K562 (cell line): ENCODE results near the gene LRRC14B. TPM values are rescaled to one million over a fixed set of nuclear protein-coding genes. Genes with fewer than 3 reads are reported as not detected.

Experiments used
- ATAC-seq: fragments of 200-7000 bp; cut with Tn5 transposase; 3 replicates; pipeline ENCODE4 v1.9.1; 2020; ENCODE audit warnings: moderate library complexity
- BruUV-seq: library from RNA; stranded (reverse); fragments of 400-500 nt; replicated peaks from 2 replicates; lab custom pipeline; 2021; lab: Mats Ljungman, UMichigan
- CTCF ChIA-PET: fragments of 300-600 bp; formaldehyde crosslinking; extraction: SDS; loops from one replicate; lab custom pipeline; 2021; ENCODE audit warnings: low intra/inter-chr PET ratio; lab: Yijun Ruan, JAX
- POLR2A ChIA-PET: fragments of 300-600, 350-650 bp; sonication (Branson Sonifier 250); formaldehyde crosslinking; extraction: SDS; loops from one replicate; lab custom pipeline; 2021; ENCODE audit warnings: antibody characterized with exemption, inconsistent platforms; lab: Yijun Ruan, JAX
- DNase-seq, 4 experiments: peaks; one replicate each; pipeline versions ENCODE4 v3.0.0 to v3.0.0-alpha.2; 2011 to 2018; ENCODE audit warnings: low spot score in 3 of 4, mixed read lengths in 3 of 4; ENCODE audit errors: extremely low read depth in 1 of 4
- FAIRE-seq: peaks from 2 replicates; lab custom pipeline; 2011; peaks lifted over from hg19 to GRCh38; lab: Jason Lieb, UNC
- H2AFZ ChIP-seq: 2 replicates; pipeline ENCODE4 v1.6.0; 2011; ENCODE audit warnings: low read depth, low read length, control low read depth, inconsistent platforms
- H3K27ac ChIP-seq: fragments of 200-600 bp; 3 replicates; pipeline ENCODE4 v1.8.0; 2011; ENCODE audit warnings: low read depth, mild to moderate bottlenecking, control low read depth, inconsistent platforms, low read length, moderate library complexity, mixed read lengths; ENCODE audit errors: extremely low read depth
- H3K27me3 ChIP-seq, 2 experiments: fragments of 300-600 bp in 1 of 2; 2 replicates in 1 of 2; 3 replicates in 1 of 2; pipeline versions ENCODE4 v1.6.0 to v1.8.0; 2011; ENCODE audit warnings: inconsistent platforms in 2 of 2, low read length in 2 of 2, mild to moderate bottlenecking in 1 of 2, mixed read lengths in 1 of 2, moderate library complexity in 1 of 2; ENCODE audit not compliant: control insufficient read depth in 2 of 2, insufficient read depth in 2 of 2
- H3K36me3 ChIP-seq: fragments of 300-600 bp; 3 replicates; pipeline ENCODE4 v1.8.0; 2011; ENCODE audit warnings: mild to moderate bottlenecking, low read length, inconsistent platforms; ENCODE audit not compliant: control insufficient read depth, insufficient read depth
- H3K4me1 ChIP-seq, 2 experiments: fragments of 200-600 bp in 1 of 2; replicated peaks in 1 of 2; 2 replicates in 1 of 2; 3 replicates in 1 of 2; pipeline versions ENCODE4 v1.5.1 to v1.8.0; 2011; ENCODE audit warnings: inconsistent platforms in 2 of 2, low read length in 2 of 2, mild to moderate bottlenecking in 1 of 2, mixed read lengths in 1 of 2, moderate library complexity in 1 of 2; ENCODE audit not compliant: control insufficient read depth in 2 of 2, insufficient read depth in 2 of 2
- H3K4me2 ChIP-seq: 2 replicates; pipeline ENCODE4 v1.6.1; 2011; ENCODE audit warnings: low read length, control low read depth, inconsistent platforms, mixed read lengths; ENCODE audit not compliant: insufficient read depth
- H3K4me3 ChIP-seq: fragments of 200-600 bp; sonication (generic), shearing (Covaris generic); 2 replicates; pipeline ENCODE4 v1.5.1; 2016; ENCODE audit warnings: control low read depth, inconsistent platforms
- H3K79me2 ChIP-seq: fragments of 200-600 bp; 3 replicates; pipeline ENCODE4 v1.8.0; 2011; ENCODE audit warnings: low read length, inconsistent platforms; ENCODE audit not compliant: control insufficient read depth, insufficient read depth
- H3K9ac ChIP-seq, 2 experiments: 2 replicates each; pipeline versions ENCODE4 v1.6.0 to v1.6.1; 2011; ENCODE audit warnings: low read depth in 2 of 2, low read length in 2 of 2, control low read depth in 1 of 2, inconsistent platforms in 1 of 2, mild to moderate bottlenecking in 1 of 2, mixed read lengths in 1 of 2; ENCODE audit not compliant: insufficient read depth in 1 of 2
- H3K9me1 ChIP-seq: one replicate; pipeline ENCODE4 v1.6.0; 2011; ENCODE audit warnings: inconsistent platforms, mild to moderate bottlenecking, low read length, moderate library complexity; ENCODE audit not compliant: control insufficient read depth, insufficient read depth
- H3K9me3 ChIP-seq: replicated peaks from 2 replicates; pipeline ENCODE4 v1.5.1; 2011; ENCODE audit warnings: low read depth, low read length, inconsistent platforms; ENCODE audit not compliant: control insufficient read depth, insufficient read depth
- H4K20me1 ChIP-seq: replicated peaks from 2 replicates; pipeline ENCODE4 v1.6.1; 2011; ENCODE audit warnings: low read length, inconsistent platforms, mixed read lengths; ENCODE audit not compliant: control insufficient read depth, insufficient read depth
- DMBX1 ChIP-seq: fragments of 250-450 bp; sonication (Bioruptor Pico); IDR thresholded peaks from 2 replicates; pipeline ENCODE4 v1.8.0; 2022; ENCODE audit warnings: inconsistent platforms, mild to moderate bottlenecking, moderate library complexity, borderline replicate concordance
- E4F1 ChIP-seq: fragments of 250-450 bp; sonication (Bioruptor Pico); IDR thresholded peaks from 2 replicates; pipeline ENCODE4 v1.5.0; 2021; ENCODE audit warnings: mild to moderate bottlenecking, borderline replicate concordance
- ELF4 ChIP-seq: fragments of 450-650 bp; formaldehyde crosslinking; IDR thresholded peaks from 2 replicates; pipeline ENCODE4 v1.4.0; 2022; ENCODE audit warnings: missing genetic modification characterization
- ERF ChIP-seq: fragments of 450-650 bp; formaldehyde crosslinking; IDR thresholded peaks from 2 replicates; pipeline ENCODE4 v1.4.0; 2020; ENCODE audit warnings: mild to moderate bottlenecking, mixed read lengths
- MTF1 ChIP-seq: fragments of 250-450 bp; sonication (Bioruptor Pico); IDR thresholded peaks from 2 replicates; pipeline ENCODE4 v1.9.0; 2021; ENCODE audit warnings: moderate library complexity, mild to moderate bottlenecking, inconsistent platforms, borderline replicate concordance
- POLR2G ChIP-seq: fragments of 200-400 bp; formaldehyde crosslinking; IDR thresholded peaks from 2 replicates; pipeline ENCODE4 v1.6.1; 2017; ENCODE audit warnings: low read depth, mild to moderate bottlenecking, antibody characterized with exemption, low read length, moderate library complexity
- PRPF4 ChIP-seq: fragments of 200-400 bp; formaldehyde crosslinking; IDR thresholded peaks from one replicate; pipeline ENCODE4 v1.6.1; 2017; ENCODE audit warnings: low read length, low read depth, mild to moderate bottlenecking; ENCODE audit not compliant: insufficient read depth, poor library complexity, severe bottlenecking
- SP2 ChIP-seq: IDR thresholded peaks from 2 replicates; pipeline ENCODE4 v1.6.1; 2011; ENCODE audit warnings: mild to moderate bottlenecking, low read depth, low read length, moderate library complexity; ENCODE audit not compliant: poor library complexity, severe bottlenecking; ENCODE audit errors: extremely low read depth
- STAG1 ChIP-seq: sonication (generic); formaldehyde crosslinking; IDR thresholded peaks from 2 replicates; pipeline ENCODE4 v1.5.0; 2020; ENCODE audit warnings: missing genetic modification reagents, borderline replicate concordance
- ZNF140 ChIP-seq: fragments of 250-450 bp; sonication (Bioruptor Pico); IDR thresholded peaks from 2 replicates; pipeline ENCODE4 v1.8.0; 2021; ENCODE audit warnings: moderate library complexity, mild to moderate bottlenecking, inconsistent platforms
- ZNF584 ChIP-seq: fragments of 200-800 bp; sonication (Bioruptor generic); IDR thresholded peaks from 2 replicates; pipeline ENCODE4 v1.6.1; 2016; ENCODE audit warnings: low read depth, mild to moderate bottlenecking, missing genetic modification characterization, missing compliant biosample characterization
- WGBS: fragments of 100-300 bp; shearing (Covaris generic); methylation state at CpG from one replicate; pipeline ENCODE4 v1.1.6; 2016; ENCODE audit warnings: low coverage, mixed read lengths; ENCODE audit not compliant: insufficient coverage; ENCODE audit errors: missing lambda C conversion rate; 5-methylcytosine and 5-hydroxymethylcytosine counted together
- in situ Hi-C: fragments of 300-500 bp; cut with MboI; formaldehyde crosslinking; loops from 4 replicates; pipeline ENCODE4 v1.15.0; 2018; ENCODE audit warnings: inconsistent platforms, mixed read lengths
- intact Hi-C: fragments of 100-400 bp; cut with micrococcal nuclease; formaldehyde crosslinking; loops from 2 replicates; pipeline ENCODE4 v1.14.2; 2022
- polyA plus RNA-seq, 8 experiments: library from polyadenylated mRNA; depleted of rRNA in 4 of 8; stranded (reverse) in 5 of 8; unstranded in 3 of 8; fragments of >200 nt; fragmentation: Nextera tagmentation in 2 of 8; fragmentation: Illumina TruSeq in 1 of 8; extraction: Ambion mirVana in 2 of 8; extraction: Trizol in 1 of 8; gene quantifications; 2 replicates each; pipeline versions ENCODE4 v1.2.1 to v1.2.3, GENCODE V29; 2011 to 2014; ENCODE audit warnings: inconsistent platforms in 1 of 8, missing spikeins in 1 of 8
- total RNA-seq, 7 experiments: library from RNA; depleted of rRNA in 6 of 7; stranded (reverse); fragments of >200 nt in 6 of 7; fragmentation: Illumina TruSeq in 2 of 7; extraction: Trizol in 2 of 7; gene quantifications; 2 replicates each; pipeline versions ENCODE4 v1.2.1 to v1.2.3, GENCODE V29; 2011 to 2021; ENCODE audit warnings: low replicate concordance in 1 of 7
- TF ChIP-seq, protein P1 (sequence below): fragments of 450-650 bp; IDR thresholded peaks from 2 replicates; pipeline ENCODE4 v1.6.1; 2017; ENCODE audit warnings: antibody characterized with exemption, mild to moderate bottlenecking
- TF ChIP-seq, protein P2 (sequence below): sonication (generic); formaldehyde crosslinking; IDR thresholded peaks from 2 replicates; pipeline ENCODE4 v1.8.0; 2022; ENCODE audit warnings: mild to moderate bottlenecking, missing genetic modification reagents
- TF ChIP-seq, protein P3 (sequence below): fragments of 450-650 bp; IDR thresholded peaks from 2 replicates; pipeline ENCODE4 v1.6.1; 2016; ENCODE audit warnings: low read depth, mild to moderate bottlenecking, moderate library complexity

LRRC14B gene
- total and polyA plus RNA-seq, 9 of the 15 experiments (the other 6 are each of a cell fraction or from before 2014, with no cell fraction given), result not detected

- peaks cover 0 to 8% of the 10 kb centered on the region in 2 experiments; a peak in 1 of 5 replicates for H3K4me1 ChIP-seq
- ATAC-seq (no peak), DNase-seq (no peak), FAIRE-seq (no peak)
- intact Hi-C loops, result no loop called here
- in situ Hi-C loops, result no loop called here
- no peak overlapping the region for H2AFZ ChIP-seq
- H3K9me1 ChIP-seq, result no peaks in the 10 kb centered on the region
- no peaks in the 10 kb centered on the region; the same call in 1 of the 2 replicates for H4K20me1 ChIP-seq
- no peaks in the 10 kb centered on the region for H3K9me3 ChIP-seq
- no TSS peak for BruUV-seq
- WGBS, result 36% methylated on average over 13 of the region's 13 CpGs
- H3K27me3 ChIP-seq, result peaks cover 30 to 67% of the 10 kb centered on the region in 2 experiments
- H3K4me2 ChIP-seq, result no peak overlapping the region
- no peak overlapping the region for H3K27ac ChIP-seq
- ChIA-PET POLR2A (no interaction called here), CTCF (no interaction called here)
- H3K79me2 ChIP-seq, result no peaks in the 10 kb centered on the region
- no peaks in the 10 kb centered on the region for H3K36me3 ChIP-seq
- H3K4me3 ChIP-seq, result no peak overlapping the region
- no peak overlapping the region for H3K9ac ChIP-seq
- TF ChIP-seq MTF1 (no peak), ZNF584 (no peak), DMBX1 (CRISPR knock-in tag) (no peak), ERF (CRISPR knock-in tag) (no peak), ELF4 (CRISPR knock-in tag) (no peak), PRPF4 (no peak), POLR2G (no peak), ZNF140 (no peak), E4F1 (CRISPR knock-in tag) (no peak), SP2 (no peak), STAG1 (no peak)
- TF ChIP-seq, protein P1, sequence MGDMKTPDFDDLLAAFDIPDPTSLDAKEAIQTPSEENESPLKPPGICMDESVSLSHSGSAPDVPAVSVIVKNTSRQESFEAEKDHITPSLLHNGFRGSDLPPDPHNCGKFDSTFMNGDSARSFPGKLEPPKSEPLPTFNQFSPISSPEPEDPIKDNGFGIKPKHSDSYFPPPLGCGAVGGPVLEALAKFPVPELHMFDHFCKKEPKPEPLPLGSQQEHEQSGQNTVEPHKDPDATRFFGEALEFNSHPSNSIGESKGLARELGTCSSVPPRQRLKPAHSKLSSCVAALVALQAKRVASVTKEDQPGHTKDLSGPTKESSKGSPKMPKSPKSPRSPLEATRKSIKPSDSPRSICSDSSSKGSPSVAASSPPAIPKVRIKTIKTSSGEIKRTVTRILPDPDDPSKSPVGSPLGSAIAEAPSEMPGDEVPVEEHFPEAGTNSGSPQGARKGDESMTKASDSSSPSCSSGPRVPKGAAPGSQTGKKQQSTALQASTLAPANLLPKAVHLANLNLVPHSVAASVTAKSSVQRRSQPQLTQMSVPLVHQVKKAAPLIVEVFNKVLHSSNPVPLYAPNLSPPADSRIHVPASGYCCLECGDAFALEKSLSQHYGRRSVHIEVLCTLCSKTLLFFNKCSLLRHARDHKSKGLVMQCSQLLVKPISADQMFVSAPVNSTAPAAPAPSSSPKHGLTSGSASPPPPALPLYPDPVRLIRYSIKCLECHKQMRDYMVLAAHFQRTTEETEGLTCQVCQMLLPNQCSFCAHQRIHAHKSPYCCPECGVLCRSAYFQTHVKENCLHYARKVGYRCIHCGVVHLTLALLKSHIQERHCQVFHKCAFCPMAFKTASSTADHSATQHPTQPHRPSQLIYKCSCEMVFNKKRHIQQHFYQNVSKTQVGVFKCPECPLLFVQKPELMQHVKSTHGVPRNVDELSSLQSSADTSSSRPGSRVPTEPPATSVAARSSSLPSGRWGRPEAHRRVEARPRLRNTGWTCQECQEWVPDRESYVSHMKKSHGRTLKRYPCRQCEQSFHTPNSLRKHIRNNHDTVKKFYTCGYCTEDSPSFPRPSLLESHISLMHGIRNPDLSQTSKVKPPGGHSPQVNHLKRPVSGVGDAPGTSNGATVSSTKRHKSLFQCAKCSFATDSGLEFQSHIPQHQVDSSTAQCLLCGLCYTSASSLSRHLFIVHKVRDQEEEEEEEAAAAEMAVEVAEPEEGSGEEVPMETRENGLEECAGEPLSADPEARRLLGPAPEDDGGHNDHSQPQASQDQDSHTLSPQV, result no peak
- TF ChIP-seq, protein P2, sequence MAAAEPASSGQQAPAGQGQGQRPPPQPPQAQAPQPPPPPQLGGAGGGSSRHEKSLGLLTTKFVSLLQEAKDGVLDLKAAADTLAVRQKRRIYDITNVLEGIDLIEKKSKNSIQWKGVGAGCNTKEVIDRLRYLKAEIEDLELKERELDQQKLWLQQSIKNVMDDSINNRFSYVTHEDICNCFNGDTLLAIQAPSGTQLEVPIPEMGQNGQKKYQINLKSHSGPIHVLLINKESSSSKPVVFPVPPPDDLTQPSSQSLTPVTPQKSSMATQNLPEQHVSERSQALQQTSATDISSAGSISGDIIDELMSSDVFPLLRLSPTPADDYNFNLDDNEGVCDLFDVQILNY (CRISPR knock-in tag), result no peak
- TF ChIP-seq, protein P3, sequence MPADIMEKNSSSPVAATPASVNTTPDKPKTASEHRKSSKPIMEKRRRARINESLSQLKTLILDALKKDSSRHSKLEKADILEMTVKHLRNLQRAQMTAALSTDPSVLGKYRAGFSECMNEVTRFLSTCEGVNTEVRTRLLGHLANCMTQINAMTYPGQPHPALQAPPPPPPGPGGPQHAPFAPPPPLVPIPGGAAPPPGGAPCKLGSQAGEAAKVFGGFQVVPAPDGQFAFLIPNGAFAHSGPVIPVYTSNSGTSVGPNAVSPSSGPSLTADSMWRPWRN, result no peak
These were observed 27.5 kb upstream of the LRRC14B start for GRCh38 chr5:163841-164240.
